HepG2 (cell line): ENCODE measurements around the gene RPS6KB1. TPM values are rescaled to one million over a fixed set of nuclear protein-coding genes. Genes with fewer than 3 reads are reported as not detected.
"Not testable (repeated sequence)": the region's sequence is repeated elsewhere in the genome, so short reads cannot be mapped to it uniquely, and the experiment has no call there.

Experiments used
- ATF4 ChIP-seq, 2 experiments: fragments of 450-650 bp in 1 of 2; sonication (generic) in 1 of 2; formaldehyde crosslinking; IDR thresholded peaks; 2 replicates each; pipeline versions ENCODE4 v1.5.0 to v1.8.0; 2020 to 2022; ENCODE audit warnings: mild to moderate bottlenecking in 1 of 2, missing genetic modification reagents in 1 of 2
- CC2D1A ChIP-seq: sonication (generic); formaldehyde crosslinking; IDR thresholded peaks from 2 replicates; pipeline ENCODE4 v1.8.1; 2023; ENCODE audit warnings: mild to moderate bottlenecking, missing genetic modification reagents
- CEBPG ChIP-seq: IDR thresholded peaks from 2 replicates; pipeline ENCODE4 v1.6.1; 2016
- DMAP1 ChIP-seq: IDR thresholded peaks from 2 replicates; pipeline ENCODE4 v1.6.1; 2016
- ELF4 ChIP-seq: sonication (generic); formaldehyde crosslinking; IDR thresholded peaks from 2 replicates; pipeline ENCODE4 v1.5.0; 2020; ENCODE audit warnings: missing genetic modification reagents, mild to moderate bottlenecking, moderate library complexity, borderline replicate concordance
- FOXA3 ChIP-seq: IDR thresholded peaks from 2 replicates; pipeline ENCODE4 v1.6.1; 2016; ENCODE audit warnings: missing genetic modification reagents, missing compliant biosample characterization
- FOXP1 ChIP-seq, 2 experiments: fragments of 450-650 bp in 1 of 2; IDR thresholded peaks; 2 replicates each; pipeline ENCODE4 v1.6.1; 2017 to 2018; ENCODE audit warnings: antibody characterized with exemption in 1 of 2
- HDAC2 ChIP-seq: sonication (generic); formaldehyde crosslinking; IDR thresholded peaks from 2 replicates; pipeline ENCODE4 v1.4.0; 2020; ENCODE audit warnings: missing genetic modification reagents
- HMG20A ChIP-seq: IDR thresholded peaks from 2 replicates; pipeline ENCODE4 v1.6.1; 2016; ENCODE audit warnings: borderline replicate concordance
- IRF2 ChIP-seq: IDR thresholded peaks from 2 replicates; pipeline ENCODE4 v1.6.1; 2018; ENCODE audit warnings: missing genetic modification reagents, missing compliant biosample characterization
- JUND ChIP-seq: sonication (generic); formaldehyde crosslinking; IDR thresholded peaks from 2 replicates; pipeline ENCODE4 v1.8.0; 2022; ENCODE audit warnings: mild to moderate bottlenecking, missing genetic modification reagents
- KDM4B ChIP-seq: sonication (generic); formaldehyde crosslinking; IDR thresholded peaks from 2 replicates; pipeline ENCODE4 v1.4.0; 2020; ENCODE audit warnings: missing genetic modification reagents
- KLF11 ChIP-seq: IDR thresholded peaks from 2 replicates; pipeline ENCODE4 v1.6.1; 2016; ENCODE audit warnings: missing compliant biosample characterization
- KLF16 ChIP-seq, 2 experiments: sonication (generic) in 1 of 2; formaldehyde crosslinking in 1 of 2; IDR thresholded peaks; 2 replicates each; pipeline versions ENCODE4 v1.6.1 to v1.8.0; 2016 to 2023; ENCODE audit warnings: missing genetic modification reagents in 2 of 2, missing compliant biosample characterization in 1 of 2
- MLX ChIP-seq: IDR thresholded peaks from 2 replicates; pipeline ENCODE4 v1.6.1; 2016
- NCOA2 ChIP-seq: sonication (generic); formaldehyde crosslinking; IDR thresholded peaks from 2 replicates; pipeline ENCODE4 v1.8.0; 2022; ENCODE audit warnings: inconsistent platforms
- NCOR1 ChIP-seq: fragments of 200-600 bp; sonication (generic); IDR thresholded peaks from 2 replicates; pipeline ENCODE4 v1.7.0; 2017; ENCODE audit warnings: antibody characterized with exemption, low read length, borderline replicate concordance
- NRL ChIP-seq: sonication (generic); formaldehyde crosslinking; IDR thresholded peaks from 2 replicates; pipeline ENCODE4 v1.5.0; 2020; ENCODE audit warnings: missing genetic modification reagents, mild to moderate bottlenecking, moderate library complexity, borderline replicate concordance
- REPIN1 ChIP-seq: sonication (generic); formaldehyde crosslinking; IDR thresholded peaks from 2 replicates; pipeline ENCODE4 v1.8.0; 2022; ENCODE audit warnings: missing genetic modification reagents, low read depth, mild to moderate bottlenecking, borderline replicate concordance
- SP140L ChIP-seq: sonication (generic); formaldehyde crosslinking; IDR thresholded peaks from 2 replicates; pipeline ENCODE4 v1.4.0; 2020; ENCODE audit warnings: missing genetic modification reagents, borderline replicate concordance
- ZBTB42 ChIP-seq: sonication (generic); formaldehyde crosslinking; IDR thresholded peaks from 2 replicates; pipeline ENCODE4 v1.5.0; 2020; ENCODE audit warnings: mild to moderate bottlenecking, missing genetic modification reagents
- ZBTB7A ChIP-seq: sonication (generic); formaldehyde crosslinking; IDR thresholded peaks from 2 replicates; pipeline ENCODE4 v1.8.0; 2022; ENCODE audit warnings: mild to moderate bottlenecking, missing genetic modification reagents
- ZC3H4 ChIP-seq: sonication (generic); formaldehyde crosslinking; IDR thresholded peaks from 2 replicates; pipeline ENCODE4 v1.4.0; 2020; ENCODE audit warnings: missing genetic modification reagents, borderline replicate concordance
- ZKSCAN8 ChIP-seq: IDR thresholded peaks from 2 replicates; pipeline ENCODE4 v1.6.1; 2016; ENCODE audit warnings: borderline replicate concordance, missing genetic modification reagents, missing compliant biosample characterization
- ZNF331 ChIP-seq: sonication (generic); formaldehyde crosslinking; IDR thresholded peaks from 2 replicates; pipeline ENCODE4 v1.4.0; 2020; ENCODE audit warnings: missing genetic modification reagents
- ZNF33B ChIP-seq: sonication (generic); formaldehyde crosslinking; IDR thresholded peaks from 2 replicates; pipeline ENCODE4 v1.5.1; 2020; ENCODE audit warnings: mild to moderate bottlenecking, missing genetic modification reagents
- ZNF770 ChIP-seq: sonication (generic); formaldehyde crosslinking; IDR thresholded peaks from 2 replicates; pipeline ENCODE4 v1.5.0; 2020; ENCODE audit warnings: mild to moderate bottlenecking, missing genetic modification reagents
- ZSCAN9 ChIP-seq: IDR thresholded peaks from 2 replicates; pipeline ENCODE4 v1.6.1; 2016; ENCODE audit warnings: borderline replicate concordance
- polyA plus RNA-seq, 8 experiments: library from polyadenylated mRNA; depleted of rRNA in 3 of 8; stranded (reverse) in 7 of 8; unstranded in 1 of 8; fragments of >200 nt; fragmentation: Illumina TruSeq in 4 of 8; extraction: Trizol in 4 of 8; gene quantifications; 2 replicates each; pipeline versions ENCODE4 v1.2.1 to v1.2.3, GENCODE V29; 2011 to 2016; ENCODE audit warnings: low read depth in 4 of 8, missing spikeins in 1 of 8, mixed read lengths in 1 of 8; ENCODE audit not compliant: insufficient read depth in 1 of 8
- total RNA-seq, 5 experiments: library from RNA; depleted of rRNA; stranded (reverse); fragments of >200 nt; fragmentation: Illumina TruSeq; extraction: Trizol; gene quantifications; 2 replicates each; pipeline ENCODE4 v1.2.3, GENCODE V29; 2016; ENCODE audit warnings: low read depth in 1 of 5

Gene RPS6KB1
- total and polyA plus RNA-seq, 2 of the 13 experiments (the other 11 are each of a cell fraction or from before 2014, with no cell fraction given): 16.5 to 42.2 TPM

GRCh38 chr17:59853919-59854729 is 38.8 kb upstream of the RPS6KB1 start (continued):
- TF ChIP-seq REPIN1 (CRISPR knock-in tag): peak; percentile 89
- peak; percentile 16; the same call in 1 of the 2 replicates for TF ChIP-seq KLF11 (CRISPR knock-in tag)
- peak; percentile 50; the same call in 1 of the 2 replicates for TF ChIP-seq ZNF33B (CRISPR knock-in tag)
- TF ChIP-seq DMAP1 (CRISPR knock-in tag): peak; percentile 23; the same call in 1 of the 2 replicates
- peak; percentile 80; the same call in 1 of the 2 replicates for TF ChIP-seq HDAC2 (CRISPR knock-in tag)
- peak; percentile 70 for TF ChIP-seq ZNF770
- TF ChIP-seq SP140L (CRISPR knock-in tag): 0 out of 2 replicates have a peak, but pooled peaks have one; percentile 83
- peak; percentile 19; the same call in 1 of the 2 replicates for TF ChIP-seq ZBTB7A (CRISPR knock-in tag)
- 0 out of 2 replicates have a peak, but pooled peaks have one; percentile 40 for TF ChIP-seq ZKSCAN8 (CRISPR knock-in tag)
- peak; percentile 96 for TF ChIP-seq KDM4B (CRISPR knock-in tag)
- peak; percentile 77 for TF ChIP-seq HMG20A (CRISPR knock-in tag)
- TF ChIP-seq MLX (CRISPR knock-in tag): 0 out of 2 replicates have a peak, but pooled peaks have one; percentile 53
- TF ChIP-seq ATF4 (CRISPR knock-in tag; IDR thresholded peaks at IDR 0.05): peak in 1 of 2 experiments; percentile 77; a peak in 2 of 4 replicates
- TF ChIP-seq ZSCAN9 (CRISPR knock-in tag): peak; percentile 50; the same call in 1 of the 2 replicates
- TF ChIP-seq NRL (CRISPR knock-in tag): 0 out of 2 replicates have a peak, but pooled peaks have one; percentile 33
- peak; percentile 91 for TF ChIP-seq CEBPG
- TF ChIP-seq FOXP1 (IDR thresholded peaks at IDR 0.05): not testable (repeated sequence)
- peak; percentile 59; the same call in 1 of the 2 replicates for TF ChIP-seq FOXP1 (CRISPR knock-in tag; IDR thresholded peaks at IDR 0.05)
- 0 out of 2 replicates have a peak, but pooled peaks have one; percentile 47 for TF ChIP-seq ZBTB42 (CRISPR knock-in tag)
- TF ChIP-seq ZNF331 (CRISPR knock-in tag): peak; percentile 87
- peak; percentile 87; the same call in 1 of the 2 replicates for TF ChIP-seq ZC3H4 (CRISPR knock-in tag)
- TF ChIP-seq JUND (CRISPR knock-in tag): peak; percentile 75
- peak in 1 of 2 experiments; percentile 80; a peak in 1 of 4 replicates for TF ChIP-seq KLF16 (CRISPR knock-in tag; IDR thresholded peaks at IDR 0.05)
- 0 out of 2 replicates have a peak, but pooled peaks have one; percentile 35 for TF ChIP-seq CC2D1A (CRISPR knock-in tag)
- peak; percentile 83 for TF ChIP-seq IRF2 (CRISPR knock-in tag)
- 0 out of 2 replicates have a peak, but pooled peaks have one; percentile 18 for TF ChIP-seq ELF4 (CRISPR knock-in tag)
- TF ChIP-seq NCOR1: 0 out of 2 replicates have a peak, but pooled peaks have one; percentile 22
- TF ChIP-seq NCOA2 (CRISPR knock-in tag): peak; percentile 94
- peak; percentile 69; the same call in 1 of the 2 replicates for TF ChIP-seq FOXA3 (CRISPR knock-in tag)
